Gastrocnemius medialis (tissue), 4 donors: ENCODE measurements around the gene LYRM2. TPM values are rescaled to one million over a fixed set of nuclear protein-coding genes. Genes with fewer than 3 reads are reported as not detected.

Source experiments
- ATAC-seq, 2 donors: fragments of 150-250 bp; one replicate each; pipeline ENCODE4 v1.9.1; 2016
- DNase-seq, 2 donors: peaks; one replicate each; pipeline ENCODE4 v3.0.0-alpha.2; 2019
- H3K27ac ChIP-seq, 4 donors: fragments of 200-600 bp; sonication (generic); 1 replicate in 1 of 4; 2 replicates in 3 of 4; pipeline ENCODE4 v1.5.1; 2016 to 2018; ENCODE audit warnings: mild to moderate bottlenecking in 2 of 4, moderate library complexity in 1 of 4
- H3K27me3 ChIP-seq, 3 donors: fragments of 200-600 bp; sonication (generic) in 2 of 3; 1 replicate in 1 of 3; 2 replicates in 2 of 3; pipeline versions ENCODE4 v1.5.1 to v1.6.0; 2016 to 2019; ENCODE audit warnings: mild to moderate bottlenecking in 1 of 3, moderate library complexity in 1 of 3
- H3K36me3 ChIP-seq, 2 donors: fragments of 200-600 bp; sonication (generic) in 1 of 2; one replicate each; pipeline ENCODE4 v1.5.1; 2017 to 2018
- H3K4me1 ChIP-seq, 2 donors: fragments of 200-600 bp; sonication (generic) in 1 of 2; one replicate each; pipeline ENCODE4 v1.5.1; 2016 to 2017; ENCODE audit warnings: mild to moderate bottlenecking in 2 of 2
- H3K4me3 ChIP-seq, 4 donors: fragments of 200-600 bp; sonication (generic) in 3 of 4; 1 replicate in 1 of 4; 2 replicates in 3 of 4; pipeline ENCODE4 v1.5.1; 2016 to 2019; ENCODE audit warnings: mild to moderate bottlenecking in 2 of 4
- H3K9me3 ChIP-seq, 3 donors: fragments of 200-600 bp; sonication (generic) in 2 of 3; 1 replicate in 1 of 3; 2 replicates in 2 of 3; pipeline ENCODE4 v1.5.1; 2016 to 2019
- POLR2A ChIP-seq, 2 donors: fragments of 450-650 bp; IDR thresholded peaks; one replicate each; pipeline ENCODE4 v1.6.1; 2017; ENCODE audit warnings: antibody characterized with exemption in 2 of 2, mild to moderate bottlenecking in 2 of 2, moderate library complexity in 2 of 2
- in situ Hi-C, 4 donors: fragments of 200-750 bp; cut with MboI; loops; one replicate each; pipeline versions ENCODE4 v1.15.0 to v1.8.0; 2017; ENCODE audit warnings: low sequenced_read_pairs in 4 of 4
- intact Hi-C: fragments of 100-400 bp; cut with DNase I; formaldehyde crosslinking; loops from one replicate; pipeline ENCODE4 v1.15.1; 2023; ENCODE audit warnings: low total_unique reads
- total RNA-seq, 4 donors: library from RNA; depleted of rRNA; stranded (reverse); fragments of >200 nt; gene quantifications; one replicate each; pipeline versions ENCODE4 v1.1.0 to v1.2.3, GENCODE V29; 2016
- TF ChIP-seq, protein P1 (sequence below), 5 experiments: fragments of 450-650 bp in 3 of 5; fragments of 200-600 bp in 2 of 5; sonication (generic) in 2 of 5; IDR thresholded peaks in 4 of 5; conservative IDR thresholded peaks in 1 of 5; 1 replicate in 4 of 5; 2 replicates in 1 of 5; pipeline ENCODE4 v1.5.1; 2016 to 2019; ENCODE audit warnings: antibody characterized with exemption in 5 of 5, mild to moderate bottlenecking in 3 of 5, moderate library complexity in 3 of 5

LYRM2 gene
- total RNA-seq, 4 donors from 2014 or later = 15.8 to 40.2 (median 23.3) TPM

DNA sequence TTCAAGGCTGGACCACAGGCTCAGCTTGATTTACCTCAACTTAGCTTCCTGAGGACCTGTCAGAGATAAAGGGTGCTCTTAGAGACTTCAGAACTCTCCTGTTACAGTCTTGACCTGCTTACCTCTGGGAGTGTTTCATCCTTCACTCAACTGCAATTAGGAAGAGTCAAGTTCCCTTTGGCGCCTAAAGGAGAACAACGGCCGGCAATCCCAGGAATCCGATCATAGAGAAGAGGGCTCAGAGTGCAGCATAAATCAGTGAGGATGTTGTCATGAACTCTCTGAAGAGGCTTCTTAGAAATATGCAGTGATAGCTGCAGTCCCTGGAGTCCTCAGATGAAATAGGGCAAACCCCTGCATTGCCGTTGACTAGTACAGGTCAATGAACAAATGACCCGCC is 36.4 kb downstream of the LYRM2 start:
- Histone ChIP-seq H3K9me3 (no peaks in the 10 kb centered on the region), H3K27me3 (no peaks in the 10 kb centered on the region), H3K36me3 (no peaks in the 10 kb centered on the region), H3K27ac (peak overlapping the region in 1 of 4 donors; percentile 27), H3K4me3 (no peak overlapping the region), H3K4me1 (peaks cover 14 to 18% of the 10 kb centered on the region in 2 donors)
- in situ Hi-C loops (loop anchor here in 2 of 4 donors (10.0 to 25.0 kb wide), 2 partner anchors 237 to 615 kb away; no protein-coding TSS in a partner anchor), intact Hi-C loops (no loop called here)
- ATAC-seq = peak; percentile 23 to 52
- DNase-seq = no peak
- no peak for TF ChIP-seq POLR2A (IDR thresholded peaks at IDR 0.05)
- TF ChIP-seq, protein P1, sequence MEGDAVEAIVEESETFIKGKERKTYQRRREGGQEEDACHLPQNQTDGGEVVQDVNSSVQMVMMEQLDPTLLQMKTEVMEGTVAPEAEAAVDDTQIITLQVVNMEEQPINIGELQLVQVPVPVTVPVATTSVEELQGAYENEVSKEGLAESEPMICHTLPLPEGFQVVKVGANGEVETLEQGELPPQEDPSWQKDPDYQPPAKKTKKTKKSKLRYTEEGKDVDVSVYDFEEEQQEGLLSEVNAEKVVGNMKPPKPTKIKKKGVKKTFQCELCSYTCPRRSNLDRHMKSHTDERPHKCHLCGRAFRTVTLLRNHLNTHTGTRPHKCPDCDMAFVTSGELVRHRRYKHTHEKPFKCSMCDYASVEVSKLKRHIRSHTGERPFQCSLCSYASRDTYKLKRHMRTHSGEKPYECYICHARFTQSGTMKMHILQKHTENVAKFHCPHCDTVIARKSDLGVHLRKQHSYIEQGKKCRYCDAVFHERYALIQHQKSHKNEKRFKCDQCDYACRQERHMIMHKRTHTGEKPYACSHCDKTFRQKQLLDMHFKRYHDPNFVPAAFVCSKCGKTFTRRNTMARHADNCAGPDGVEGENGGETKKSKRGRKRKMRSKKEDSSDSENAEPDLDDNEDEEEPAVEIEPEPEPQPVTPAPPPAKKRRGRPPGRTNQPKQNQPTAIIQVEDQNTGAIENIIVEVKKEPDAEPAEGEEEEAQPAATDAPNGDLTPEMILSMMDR (IDR thresholded peaks at IDR 0.05 in 4 of 5, conservative IDR thresholded peaks at IDR 0.05 in 1 of 5) = no peak

DNA sequence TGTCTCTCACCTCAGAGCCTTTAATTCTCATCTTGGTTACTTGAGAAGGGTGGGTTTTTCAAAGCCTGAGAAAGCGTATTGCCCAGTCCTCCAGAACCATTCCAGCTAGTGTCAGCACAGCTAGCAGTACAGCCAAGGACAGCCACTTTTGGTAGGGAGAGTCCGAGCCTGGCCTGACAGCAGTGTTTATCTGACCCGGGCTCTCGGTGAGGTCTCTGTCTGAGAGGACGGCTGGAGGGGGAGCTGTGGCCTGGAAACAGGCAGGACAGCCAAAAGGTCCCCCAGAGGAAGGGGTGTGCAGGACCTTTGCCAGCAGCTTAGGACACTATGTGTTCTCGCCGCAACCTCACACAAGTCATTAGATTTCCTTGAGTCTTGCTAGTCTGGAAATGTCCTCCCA is 38.8 kb downstream of the LYRM2 start:
- H3K36me3 ChIP-seq = no peaks in the 10 kb centered on the region
- no peaks in the 10 kb centered on the region for H3K9me3 ChIP-seq
- no peak overlapping the region for H3K4me3 ChIP-seq
- peaks cover 18% of the 10 kb centered on the region in 2 donors for H3K4me1 ChIP-seq
- in situ Hi-C loops = loop anchor here in 2 of 4 donors (10.0 to 25.0 kb wide), 2 partner anchors 235 to 612 kb away; no protein-coding TSS in a partner anchor
- ATAC-seq (no peak), DNase-seq (no peak)
- TF ChIP-seq POLR2A (IDR thresholded peaks at IDR 0.05) = no peak
- no peaks in the 10 kb centered on the region for H3K27me3 ChIP-seq
- H3K27ac ChIP-seq = no peak overlapping the region
- intact Hi-C loops = no loop called here

- peak in 1 of 2 donors; percentile 37 for ATAC-seq
- TF ChIP-seq, protein P1 (IDR thresholded peaks at IDR 0.05 in 4 of 5, conservative IDR thresholded peaks at IDR 0.05 in 1 of 5) = no peak
- TF ChIP-seq POLR2A (IDR thresholded peaks at IDR 0.05) = no peak
- no peaks in the 10 kb centered on the region for H3K36me3 ChIP-seq
- H3K4me1 ChIP-seq = peaks cover 15 to 18% of the 10 kb centered on the region in 2 donors
- no peak overlapping the region for H3K4me3 ChIP-seq
- H3K27me3 ChIP-seq = no peaks in the 10 kb centered on the region
- H3K27ac ChIP-seq = no peak overlapping the region
- intact Hi-C loops = no loop called here
- in situ Hi-C loops = no loop called here
- no peak for DNase-seq
- H3K9me3 ChIP-seq = no peaks in the 10 kb centered on the region
Observed at GRCh38 chr6:89597988-89598387, 40.6 kb downstream of the LYRM2 start.

- intact Hi-C loops = no loop called here
Observed at GRCh38 chr6:89597372-89597771, 41.2 kb downstream of the LYRM2 start.

DNA sequence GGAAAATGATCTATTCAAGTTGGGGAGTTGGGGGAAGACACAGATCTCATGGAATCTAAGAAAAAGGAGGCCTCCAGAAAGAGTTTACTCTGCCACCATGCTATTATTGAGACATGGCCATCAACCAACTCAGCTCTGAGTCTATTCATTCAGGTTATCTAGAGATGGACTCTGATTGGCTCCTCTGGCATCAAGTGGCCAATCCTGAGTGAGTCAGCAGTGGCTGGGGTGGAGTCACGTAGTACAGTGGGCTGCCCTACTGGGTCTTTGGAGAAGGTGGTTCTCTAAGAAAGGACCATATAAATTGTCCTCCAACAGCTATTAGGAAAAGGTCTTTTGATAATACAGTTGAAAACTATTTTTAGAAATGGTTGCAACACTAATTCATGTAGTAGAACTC is 42.1 kb downstream of the LYRM2 start:
- ATAC-seq (no peak), DNase-seq (no peak)
- intact Hi-C loops = no loop called here
- in situ Hi-C loops = no loop called here
- Histone ChIP-seq H3K27me3 (no peaks in the 10 kb centered on the region), H3K4me1 (peaks cover 6 to 9% of the 10 kb centered on the region in 2 donors), H3K9me3 (no peaks in the 10 kb centered on the region), H3K36me3 (no peaks in the 10 kb centered on the region), H3K27ac (no peak overlapping the region), H3K4me3 (no peak overlapping the region)
- TF ChIP-seq, protein P1 (IDR thresholded peaks at IDR 0.05 in 4 of 5, conservative IDR thresholded peaks at IDR 0.05 in 1 of 5) = no peak

More at GRCh38 chr6:89597372-89597771, 41.2 kb downstream of the LYRM2 start:
- Histone ChIP-seq H3K27me3 (no peaks in the 10 kb centered on the region), H3K27ac (no peak overlapping the region), H3K4me1 (peaks cover 14 to 17% of the 10 kb centered on the region in 2 donors), H3K36me3 (no peaks in the 10 kb centered on the region), H3K4me3 (no peak overlapping the region), H3K9me3 (no peaks in the 10 kb centered on the region)
- ATAC-seq (no peak), DNase-seq (no peak)
- in situ Hi-C loops = no loop called here
- TF ChIP-seq, protein P1 (IDR thresholded peaks at IDR 0.05 in 4 of 5, conservative IDR thresholded peaks at IDR 0.05 in 1 of 5) = no peak
- no peak for TF ChIP-seq POLR2A (IDR thresholded peaks at IDR 0.05)
